NCI-H1048 (cell line): Measurements from ENCODE around the gene KLHL21.
"Not testable (repeated sequence)": the region's sequence is repeated elsewhere in the genome, so short reads cannot be mapped to it uniquely, and the experiment has no call there.

Experiments used
- DNase-seq: peaks from one replicate; lab custom pipeline; 2025; lab: John Stamatoyannopoulos, UW

KLHL21 gene

GRCh38 chr1:6582370-6582769 is 20.3 kb downstream of the KLHL21 start:
- no peak for DNase-seq

GRCh38 chr1:6581561-6582305 is 20.9 kb downstream of the KLHL21 start:
- DNase-seq: no peak

GRCh38 chr1:6580593-6581409 is 21.9 kb downstream of the KLHL21 start:
- no peak for DNase-seq

- no peak for DNase-seq
Measured at GRCh38 chr1:6580119-6580592, 22.5 kb downstream of the KLHL21 start.

- peak; percentile 96 for DNase-seq
Measured at GRCh38 chr1:6579374-6580118, 23.1 kb downstream of the KLHL21 start, which contains the start of gene ZBTB48. ZBTB48 (plus strand) TSS chr1:6579994; CDS start chr1:6580610, 616 bp downstream.

- DNase-seq: no peak
Measured at GRCh38 chr1:6578624-6579373, 23.9 kb downstream of the KLHL21 start.

GRCh38 chr1:6577831-6578525 is 24.7 kb downstream of the KLHL21 start:
- no peak for DNase-seq

- DNase-seq: no peak
Measured at GRCh38 chr1:6574818-6575217, 27.9 kb downstream of the KLHL21 start.

- DNase-seq: no peak
Measured at GRCh38 chr1:6574025-6574620, 28.5 kb downstream of the KLHL21 start.

- no peak for DNase-seq
Measured at GRCh38 chr1:6572653-6573383, 29.9 kb downstream of the KLHL21 start.

- DNase-seq: no peak
Measured at GRCh38 chr1:6570987-6571386, 31.7 kb downstream of the KLHL21 start.

GRCh38 chr1:6570100-6570499 is 32.6 kb downstream of the KLHL21 start:
- no peak for DNase-seq

GRCh38 chr1:6569033-6569432 is 33.6 kb downstream of the KLHL21 start:
- DNase-seq: no peak

GRCh38 chr1:6560267-6560666 is 42.4 kb downstream of the KLHL21 start:
- DNase-seq: no peak

GRCh38 chr1:6559161-6559560 is 43.5 kb downstream of the KLHL21 start:
- DNase-seq: not testable (repeated sequence)

GRCh38 chr1:6557597-6557996 is 45.1 kb downstream of the KLHL21 start:
- no peak for DNase-seq

- DNase-seq: no peak
Measured at GRCh38 chr1:6554907-6555778, 47.5 kb downstream of the KLHL21 start, which contains the start of gene TAS1R1. TAS1R1 (plus strand) TSS chr1:6555307; CDS start chr1:6555374, 67 bp downstream.

GRCh38 chr1:6554031-6554906 is 48.4 kb downstream of the KLHL21 start, which contains the start of gene NOL9:
NOL9 (minus strand) TSS chr1:6554513; CDS start chr1:6554502, 11 bp downstream.
- DNase-seq: peak; percentile 89
